Thyroid gland (tissue), 4 donors: Measurements from ENCODE around the gene NOXA1.

ENCODE experiments used
- POLR2A ChIP-seq, 2 donors: fragments of 450-650 bp; IDR thresholded peaks; one replicate each; pipeline ENCODE4 v1.6.1; 2017; ENCODE audit warnings: antibody characterized with exemption in 2 of 2, mild to moderate bottlenecking in 2 of 2, moderate library complexity in 1 of 2
- TF ChIP-seq, protein P1 (sequence below), 6 experiments: fragments of 200-600 bp in 3 of 6; fragments of 450-650 bp in 3 of 6; sonication (generic) in 3 of 6; IDR thresholded peaks; one replicate each; pipeline ENCODE4 v1.5.1; 2016 to 2019; ENCODE audit warnings: antibody characterized with exemption in 6 of 6, mild to moderate bottlenecking in 2 of 6, inconsistent platforms in 1 of 6, moderate library complexity in 1 of 6

DNA sequence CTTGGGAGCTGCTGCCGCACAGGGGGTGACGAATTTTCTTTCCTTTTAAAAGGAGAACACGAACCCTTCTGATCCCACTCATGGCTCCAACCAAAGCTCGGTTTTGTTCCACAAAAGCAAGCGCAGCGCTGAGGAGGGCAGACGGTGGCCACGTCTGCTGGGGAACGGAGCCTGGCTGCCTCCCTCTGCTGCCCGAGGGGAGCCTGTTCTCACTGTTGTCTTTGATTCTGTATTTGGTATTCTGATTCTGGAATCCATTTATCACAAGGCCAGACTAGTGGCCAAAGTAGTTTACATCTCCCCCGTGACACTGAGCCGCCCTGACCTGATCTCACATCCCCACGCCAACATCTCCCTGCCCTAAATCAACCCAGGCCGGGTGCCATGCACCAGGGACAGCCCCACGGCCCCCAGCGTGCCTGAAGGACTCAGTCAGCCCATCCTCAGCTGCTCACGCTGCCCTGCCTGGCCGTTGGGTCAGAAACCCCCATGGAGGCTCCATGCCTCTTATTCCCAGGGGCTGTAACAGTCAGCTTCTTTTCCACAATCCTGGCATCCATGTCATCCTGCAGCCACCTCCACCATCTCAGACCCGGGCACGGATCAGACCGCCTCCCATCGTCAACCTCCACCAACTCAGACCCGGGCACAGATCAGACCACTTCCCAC lies 42.7 kb downstream of the NOXA1 start:
- TF ChIP-seq, protein P1, sequence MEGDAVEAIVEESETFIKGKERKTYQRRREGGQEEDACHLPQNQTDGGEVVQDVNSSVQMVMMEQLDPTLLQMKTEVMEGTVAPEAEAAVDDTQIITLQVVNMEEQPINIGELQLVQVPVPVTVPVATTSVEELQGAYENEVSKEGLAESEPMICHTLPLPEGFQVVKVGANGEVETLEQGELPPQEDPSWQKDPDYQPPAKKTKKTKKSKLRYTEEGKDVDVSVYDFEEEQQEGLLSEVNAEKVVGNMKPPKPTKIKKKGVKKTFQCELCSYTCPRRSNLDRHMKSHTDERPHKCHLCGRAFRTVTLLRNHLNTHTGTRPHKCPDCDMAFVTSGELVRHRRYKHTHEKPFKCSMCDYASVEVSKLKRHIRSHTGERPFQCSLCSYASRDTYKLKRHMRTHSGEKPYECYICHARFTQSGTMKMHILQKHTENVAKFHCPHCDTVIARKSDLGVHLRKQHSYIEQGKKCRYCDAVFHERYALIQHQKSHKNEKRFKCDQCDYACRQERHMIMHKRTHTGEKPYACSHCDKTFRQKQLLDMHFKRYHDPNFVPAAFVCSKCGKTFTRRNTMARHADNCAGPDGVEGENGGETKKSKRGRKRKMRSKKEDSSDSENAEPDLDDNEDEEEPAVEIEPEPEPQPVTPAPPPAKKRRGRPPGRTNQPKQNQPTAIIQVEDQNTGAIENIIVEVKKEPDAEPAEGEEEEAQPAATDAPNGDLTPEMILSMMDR (IDR thresholded peaks at IDR 0.05) = no peak
- no peak for TF ChIP-seq POLR2A (IDR thresholded peaks at IDR 0.05)
